ENCODE measurements around the gene NAA80.

NAA80 gene

DNA sequence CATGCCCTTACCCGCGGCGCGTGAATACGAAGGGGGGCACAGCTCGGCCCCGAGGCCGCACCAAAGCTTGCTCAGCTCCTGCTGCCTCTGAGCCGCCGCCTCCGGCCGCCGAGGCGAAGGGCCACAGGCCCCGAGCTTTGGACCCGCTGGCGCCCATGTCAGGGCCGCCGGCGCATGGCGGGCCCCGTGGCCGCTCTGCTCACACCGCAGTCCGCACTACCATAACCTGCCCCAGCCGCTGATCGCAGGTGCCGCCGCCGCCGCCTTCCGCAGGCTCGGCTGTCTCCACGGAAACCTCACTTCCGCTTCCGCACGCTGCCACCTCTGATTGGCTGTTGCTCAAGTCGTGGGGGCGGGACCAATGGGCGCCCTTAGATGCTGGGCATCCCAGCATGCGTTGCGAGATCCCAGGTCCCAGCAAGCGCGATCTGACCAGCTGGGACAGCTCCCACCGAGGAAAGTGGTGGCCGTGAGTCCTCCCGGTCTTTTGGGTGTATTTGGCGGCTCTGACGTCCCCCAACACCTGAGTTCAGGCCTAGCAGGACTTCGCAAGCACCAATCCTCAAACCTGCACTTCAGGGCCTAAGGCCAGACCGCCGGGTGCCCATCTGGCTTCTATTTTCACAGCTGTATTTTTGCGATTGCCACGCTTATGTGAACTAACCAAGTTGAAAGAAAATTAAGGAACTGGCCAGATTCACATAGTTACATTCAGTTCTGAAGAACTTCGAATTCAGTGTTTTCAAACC lies 28.9 kb upstream of the NAA80 start, which contains the start of gene TUSC2:
TUSC2 (minus strand) TSS at position 281 of the 749 bp plus-strand sequence; CDS start at position 157, 124 bp downstream.
- DNase-seq: peak; percentile 96

GRCh38 chr3:50327129-50327528 lies 27.9 kb upstream of the NAA80 start:
- DNase-seq: no peak

GRCh38 chr3:50326182-50326541 lies 27.0 kb upstream of the NAA80 start:
- DNase-seq: no peak

DNA sequence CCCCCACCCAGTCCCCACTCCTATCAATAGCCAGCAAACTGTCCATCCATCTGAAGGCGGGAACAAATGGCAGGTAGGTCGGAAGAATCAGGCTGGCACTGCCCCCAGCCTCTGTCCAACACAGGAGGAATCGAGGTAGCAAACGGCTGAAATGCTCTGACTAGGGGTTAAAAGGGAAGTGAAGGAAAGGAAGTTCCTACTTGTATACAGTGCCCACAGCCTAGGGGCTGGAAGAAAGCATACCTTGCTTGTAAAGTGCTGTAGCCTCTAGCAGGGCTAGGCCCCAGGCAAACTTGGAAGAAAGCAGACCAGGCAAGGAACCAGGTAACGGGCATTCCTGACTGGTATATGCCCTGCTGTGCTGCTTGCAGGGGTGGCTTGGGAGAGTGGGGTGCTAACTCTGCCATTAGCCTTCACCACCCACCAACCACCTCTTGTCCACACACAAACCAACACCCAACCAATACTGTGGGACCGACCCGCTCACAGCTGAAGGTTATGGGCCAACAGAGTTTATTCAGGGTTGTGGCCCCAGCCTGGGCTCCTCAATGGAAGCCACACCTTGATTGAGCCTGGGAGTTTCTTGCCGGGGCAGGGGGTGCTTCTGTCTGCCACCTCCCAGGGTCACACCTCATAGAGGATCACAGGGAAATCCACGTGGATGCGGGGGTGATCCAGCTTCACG lies 26.4 kb upstream of the NAA80 start:
- no peak for DNase-seq

DNA sequence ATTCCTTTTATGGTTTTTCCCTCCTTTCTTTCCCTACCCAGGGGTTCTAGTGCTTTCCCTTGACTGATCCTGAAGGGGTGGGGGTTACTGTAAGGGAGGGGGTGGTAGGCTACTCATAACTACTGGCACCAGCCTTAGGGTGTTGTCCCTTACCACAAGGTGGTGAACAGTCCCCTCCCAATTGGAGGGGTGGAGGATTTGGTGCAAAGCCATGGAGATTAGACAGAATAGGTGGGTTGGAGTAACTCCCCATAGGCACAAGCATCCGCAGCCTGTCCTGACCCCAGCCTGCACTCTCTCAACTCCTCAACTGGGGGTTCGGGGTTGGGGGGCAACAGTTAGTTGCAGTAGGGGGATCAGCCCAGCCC lies 25.9 kb upstream of the NAA80 start:
- no peak for DNase-seq

GRCh38 chr3:50324351-50325112 lies 25.3 kb upstream of the NAA80 start:
- peak; percentile 37 for DNase-seq

GRCh38 chr3:50323614-50324199 lies 24.5 kb upstream of the NAA80 start:
- no peak for DNase-seq

GRCh38 chr3:50323092-50323600 lies 23.9 kb upstream of the NAA80 start:
- DNase-seq: no peak

DNA sequence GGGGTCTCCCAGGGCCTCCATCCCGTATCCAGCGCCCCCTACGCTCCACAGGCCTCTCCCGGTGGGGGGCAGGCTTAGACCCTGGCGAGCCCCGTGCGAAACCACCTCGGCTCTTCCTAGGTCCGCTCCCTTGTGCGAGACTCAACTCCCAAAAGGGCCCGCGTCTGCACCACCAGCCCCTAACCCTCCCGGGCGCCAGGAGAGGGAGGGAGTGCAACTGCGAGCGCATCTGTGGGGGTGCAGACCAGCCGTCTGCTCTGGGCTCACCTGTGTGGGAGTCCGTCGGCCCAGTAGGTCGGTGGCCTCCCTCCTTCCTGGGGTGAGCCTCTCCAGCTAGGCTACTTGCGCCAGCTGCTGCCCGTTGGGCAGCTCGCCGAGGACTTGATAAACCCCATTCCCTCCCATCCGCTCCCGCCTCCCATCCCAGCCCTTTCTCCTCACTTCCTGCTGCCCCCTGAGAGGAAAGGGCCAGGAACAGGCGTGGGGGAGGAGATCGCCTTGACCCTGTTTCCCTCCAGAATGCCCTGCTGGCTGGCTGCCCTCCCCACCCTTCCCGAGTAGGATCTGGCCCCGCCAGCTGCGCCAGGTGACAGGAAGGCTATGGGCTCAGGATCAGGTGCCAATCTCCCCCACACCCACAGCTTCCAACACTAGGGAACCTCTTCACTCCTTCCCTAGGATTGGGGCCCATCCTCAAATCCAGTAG lies 23.3 kb upstream of the NAA80 start, which contains the start of gene HYAL2:
HYAL2 (minus strand) TSS at position 360 of the 706 bp plus-strand sequence. CDS start 2,256 bp downstream, outside the sequence.
- DNase-seq: no peak

DNA sequence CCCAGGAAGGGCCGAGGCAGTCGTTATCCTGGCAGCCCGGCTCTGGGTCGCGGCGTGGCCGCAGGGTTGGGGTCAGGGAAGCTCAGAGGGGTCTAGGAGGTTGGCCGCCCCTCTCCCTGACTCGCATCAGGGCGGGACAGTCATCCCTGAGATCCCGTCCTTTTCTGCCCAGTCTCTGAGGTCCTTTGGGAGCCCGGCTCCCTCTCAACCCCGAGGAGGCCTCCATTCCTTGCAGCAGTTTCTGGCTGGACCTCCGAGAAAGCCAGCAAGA lies 22.8 kb upstream of the NAA80 start:
- no peak for DNase-seq

DNA sequence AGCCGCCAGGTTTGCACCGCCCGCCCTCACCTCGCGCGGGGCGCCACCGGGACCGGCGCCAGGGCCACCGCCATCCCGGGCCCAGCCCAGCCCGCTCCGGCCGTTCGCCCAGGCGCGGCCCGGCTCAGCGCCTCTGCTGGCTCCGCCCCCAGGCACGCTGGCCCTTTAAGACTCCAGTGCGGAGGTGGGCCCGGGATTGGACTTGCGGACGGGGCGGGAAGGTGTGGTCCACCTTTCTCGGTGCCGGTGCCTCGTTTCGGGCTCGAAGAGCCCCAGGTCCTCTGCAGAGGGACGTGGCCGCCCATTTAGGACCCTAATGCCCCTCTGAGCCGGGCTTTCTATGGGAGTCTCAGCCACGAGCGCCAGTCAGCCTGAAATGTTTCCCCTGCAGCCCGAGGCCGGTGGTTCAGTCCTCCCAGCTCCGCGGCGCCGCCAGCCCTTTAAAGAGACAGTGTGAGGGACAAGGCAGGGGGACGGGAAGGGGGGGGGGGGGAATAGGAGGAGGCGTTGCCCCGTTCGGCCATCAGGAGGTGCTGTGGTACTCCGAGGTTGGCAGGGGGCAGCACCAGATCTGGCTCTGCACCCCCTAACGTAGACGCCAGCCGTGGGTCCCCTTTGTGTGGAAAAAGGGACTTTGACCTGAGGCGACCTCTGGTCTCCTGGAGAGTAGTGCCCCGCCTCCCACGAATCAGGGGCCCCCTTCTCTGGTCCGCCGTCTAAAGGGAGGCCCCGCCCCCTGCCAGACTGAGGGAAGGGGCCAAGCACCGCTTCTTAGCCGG lies 22.3 kb upstream of the NAA80 start:
- DNase-seq: peak; percentile 81

DNA sequence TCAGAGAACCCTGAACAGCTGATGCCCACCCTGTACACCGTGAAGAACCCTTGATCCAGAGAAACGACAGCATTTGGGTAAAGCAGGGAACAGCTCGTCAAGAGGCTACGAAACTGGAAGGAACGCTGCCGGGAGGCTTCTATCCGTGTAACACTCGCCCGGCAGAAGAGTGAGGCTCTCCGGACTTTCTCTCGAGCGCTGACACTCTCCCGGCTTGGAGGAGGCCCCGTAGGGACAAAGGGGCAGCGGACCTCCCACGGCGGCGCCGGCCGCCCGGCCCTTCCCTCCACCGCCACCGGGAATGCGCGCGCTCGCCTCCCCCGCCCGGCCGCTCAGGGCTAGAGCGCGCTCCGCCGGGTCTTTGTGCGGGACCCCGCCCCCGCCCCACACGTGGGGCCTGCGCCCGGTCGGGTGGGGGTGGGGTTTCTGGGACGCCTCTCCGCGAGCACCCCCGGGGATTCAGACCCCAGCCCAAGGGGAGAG lies 21.7 kb upstream of the NAA80 start:
- peak; percentile 14 for DNase-seq

DNA sequence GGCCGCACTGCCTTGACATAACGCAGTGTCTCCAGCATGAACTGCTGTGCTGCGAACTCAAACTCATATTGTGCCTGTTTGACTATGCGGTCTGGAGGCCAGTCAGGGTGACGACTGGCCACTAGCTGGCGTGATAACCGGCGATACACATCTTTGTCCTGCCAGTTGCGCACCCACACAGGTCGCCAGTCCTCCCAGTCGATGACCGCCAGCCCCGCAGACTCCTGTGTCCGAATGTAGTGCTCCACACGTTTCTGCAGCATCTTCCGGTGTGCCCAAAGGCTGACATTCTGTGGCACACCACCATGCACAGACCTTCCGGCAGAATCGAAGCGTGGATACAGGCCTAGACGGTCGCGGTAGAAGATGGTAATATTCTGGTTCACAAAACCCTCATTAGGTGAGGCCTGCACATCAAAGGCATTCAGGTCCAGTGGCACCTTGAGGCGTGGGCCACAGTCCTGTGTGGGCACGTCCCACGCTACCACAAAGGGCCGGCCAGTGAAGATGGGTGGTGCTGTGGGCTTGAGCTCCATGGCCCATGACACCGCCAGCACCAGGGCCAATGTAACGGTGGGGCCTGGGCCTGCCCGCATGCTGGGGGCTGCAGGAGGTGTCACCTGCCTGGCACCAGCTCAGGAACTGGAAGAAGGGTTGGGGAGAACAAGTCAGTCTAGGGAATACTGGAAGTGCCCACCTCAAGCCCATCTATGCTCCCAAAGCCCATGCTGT lies 20.9 kb upstream of the NAA80 start:
- DNase-seq: no peak

- DNase-seq: no peak
Observed at GRCh38 chr3:50319181-50319893, 20.1 kb upstream of the NAA80 start.

GRCh38 chr3:50318615-50319014 lies 19.4 kb upstream of the NAA80 start:
- no peak for DNase-seq

- no peak for DNase-seq
Observed at GRCh38 chr3:50318163-50318562, 19.0 kb upstream of the NAA80 start.

GRCh38 chr3:50317300-50317699 lies 18.1 kb upstream of the NAA80 start:
- DNase-seq: no peak

DNA sequence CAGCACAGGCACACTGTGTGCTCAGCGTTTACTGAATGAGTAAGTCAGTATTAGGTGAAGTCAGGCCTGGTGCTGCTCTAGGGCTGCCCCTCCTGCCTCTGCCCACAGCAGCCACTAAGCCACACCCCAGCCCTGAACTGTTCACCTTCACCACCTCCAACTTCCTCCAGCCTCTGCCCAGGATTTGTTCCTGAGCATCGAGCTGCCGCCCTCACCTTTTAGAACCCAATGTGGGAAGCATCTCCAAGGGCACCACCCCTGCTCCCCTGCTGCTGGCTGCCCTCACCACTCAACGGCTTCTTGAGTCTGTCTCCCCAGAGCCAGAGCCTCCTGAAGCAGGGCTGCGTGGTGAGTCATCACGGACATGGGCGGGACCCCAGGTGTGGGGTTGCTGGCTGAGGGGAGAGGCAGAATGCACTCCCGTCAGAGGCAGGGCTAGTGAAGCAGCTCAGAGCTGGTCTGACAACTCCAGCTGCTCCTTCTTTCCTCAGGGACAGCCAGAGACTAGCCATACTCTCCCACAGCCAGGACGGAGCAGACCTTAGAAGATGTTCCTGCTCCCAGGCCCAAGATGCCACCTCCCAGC lies 17.5 kb upstream of the NAA80 start:
- no peak for DNase-seq

DNA sequence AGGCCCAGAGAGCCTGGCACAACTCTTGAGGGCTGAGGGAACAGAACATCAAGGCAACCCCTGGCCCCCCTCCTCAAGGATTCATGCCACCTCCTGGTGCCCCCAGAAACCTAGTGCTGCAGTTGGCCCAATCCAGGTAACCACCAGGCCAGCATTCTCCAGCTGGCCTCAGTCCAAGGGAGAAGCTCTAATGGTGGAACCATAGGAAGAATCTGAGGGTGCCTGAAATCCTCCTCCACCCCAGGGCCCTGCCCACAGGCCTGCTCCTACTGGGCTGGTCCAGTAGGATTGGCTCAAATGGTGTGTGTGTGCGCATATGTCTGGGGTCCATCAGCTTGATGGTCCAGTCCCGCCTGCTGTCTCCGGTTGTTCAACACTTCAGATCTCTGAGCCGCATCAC lies 15.6 kb upstream of the NAA80 start:
- no peak for DNase-seq

- DNase-seq: no peak
Observed at GRCh38 chr3:50314342-50314741, 15.1 kb upstream of the NAA80 start.
